ENCODE measurements around the gene KCNN4. TPM values are rescaled to one million over a fixed set of nuclear protein-coding genes. Genes with fewer than 3 reads are reported as not detected.

KCNN4 gene
- total and polyA plus RNA-seq, 2 donors (not counting 1 experiment from before 2014, with no cell fraction given): 107 to 267 TPM

DNA sequence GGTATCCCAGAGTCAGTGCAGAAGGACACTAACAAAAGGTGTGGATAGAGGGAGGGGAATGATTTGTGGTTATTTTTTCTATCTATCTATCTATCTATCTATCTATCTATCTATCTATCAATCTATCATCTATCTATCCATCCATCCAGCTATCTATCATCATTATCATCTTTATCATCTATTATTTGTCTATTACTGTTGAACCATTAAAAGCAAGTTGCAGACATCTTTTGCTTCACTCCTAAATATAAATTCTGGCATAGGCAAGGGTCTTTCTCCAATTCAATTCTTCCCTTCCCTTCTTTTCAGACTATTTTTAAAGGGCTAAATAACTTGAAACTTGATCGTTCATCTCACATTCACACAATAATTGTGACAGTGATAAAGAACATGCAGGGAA, 31.5 kb upstream of the KCNN4 start:
- Histone ChIP-seq H3K27me3 (replicated peaks in 1 of 4; ENCODE audit: control extremely low read depth in 1 of 4, control insufficient read depth in 3 of 4, insufficient read depth in 4 of 4, low read length in 3 of 4) (peaks cover 0 to 6% (median 0%) of the 10 kb centered on the region in 4 experiments), H3K36me3 (replicated peaks in 1 of 2; ENCODE audit: control extremely low read depth in 1 of 2, control insufficient read depth in 1 of 2, extremely low read depth in 1 of 2, insufficient read depth in 2 of 2, low read length in 1 of 2) (no peaks in the 10 kb centered on the region), H3K27ac (ENCODE audit: low read length in 2 of 2) (no peak overlapping the region), H3K4me3 (ENCODE audit: control extremely low read depth in 1 of 5, extremely low read depth in 1 of 5, insufficient read depth in 1 of 5, low read depth in 2 of 5, low read length in 4 of 5) (no peak overlapping the region), H3K79me2 (ENCODE audit: control insufficient read depth, insufficient read depth, low read length) (no peaks in the 10 kb centered on the region), H3K4me2 (replicated peaks; ENCODE audit: low read depth, low read length, poor library complexity, severe bottlenecking) (no peak overlapping the region), H3K4me1 (ENCODE audit: control insufficient read depth in 2 of 2, insufficient read depth in 2 of 2, low read length in 2 of 2) (no peaks in the 10 kb centered on the region), H3K9ac (ENCODE audit: low read length) (no peak overlapping the region), H3K9me3 (ENCODE audit: control extremely low read depth in 1 of 3, control insufficient read depth in 2 of 3, insufficient read depth in 1 of 3, low read length in 2 of 3) (peaks cover 0 to 1% (median 0%) of the 10 kb centered on the region in 3 donors), H4K20me1 (ENCODE audit: control insufficient read depth, insufficient read depth, low read length, poor library complexity, severe bottlenecking) (no peaks in the 10 kb centered on the region), H2AFZ (ENCODE audit: insufficient read depth, low read depth, low read length, poor library complexity, severe bottlenecking) (no peak overlapping the region)
- Mint-ChIP-seq H3K27ac (no peak overlapping the region), H3K27me3 (peaks cover 41% of the 10 kb centered on the region), H3K4me3 (no peak overlapping the region), H3K4me1 (no peaks in the 10 kb centered on the region), H3K9me3 (ENCODE audit: insufficient read depth) (no peaks in the 10 kb centered on the region)
- 100% methylated on average over 1 of the region's 1 CpG for WGBS (ENCODE audit: insufficient coverage)
- intact Hi-C loops (cut with micrococcal nuclease): loop anchor here (5.0 kb wide), 1 partner anchor 365 kb away; no protein-coding TSS in a partner anchor
- ATAC-seq (ENCODE audit: low read depth) (no peak), DNase-seq (no peak)
- TF ChIP-seq, protein P1, sequence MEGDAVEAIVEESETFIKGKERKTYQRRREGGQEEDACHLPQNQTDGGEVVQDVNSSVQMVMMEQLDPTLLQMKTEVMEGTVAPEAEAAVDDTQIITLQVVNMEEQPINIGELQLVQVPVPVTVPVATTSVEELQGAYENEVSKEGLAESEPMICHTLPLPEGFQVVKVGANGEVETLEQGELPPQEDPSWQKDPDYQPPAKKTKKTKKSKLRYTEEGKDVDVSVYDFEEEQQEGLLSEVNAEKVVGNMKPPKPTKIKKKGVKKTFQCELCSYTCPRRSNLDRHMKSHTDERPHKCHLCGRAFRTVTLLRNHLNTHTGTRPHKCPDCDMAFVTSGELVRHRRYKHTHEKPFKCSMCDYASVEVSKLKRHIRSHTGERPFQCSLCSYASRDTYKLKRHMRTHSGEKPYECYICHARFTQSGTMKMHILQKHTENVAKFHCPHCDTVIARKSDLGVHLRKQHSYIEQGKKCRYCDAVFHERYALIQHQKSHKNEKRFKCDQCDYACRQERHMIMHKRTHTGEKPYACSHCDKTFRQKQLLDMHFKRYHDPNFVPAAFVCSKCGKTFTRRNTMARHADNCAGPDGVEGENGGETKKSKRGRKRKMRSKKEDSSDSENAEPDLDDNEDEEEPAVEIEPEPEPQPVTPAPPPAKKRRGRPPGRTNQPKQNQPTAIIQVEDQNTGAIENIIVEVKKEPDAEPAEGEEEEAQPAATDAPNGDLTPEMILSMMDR (IDR thresholded peaks at IDR 0.05): no peak
- no peak for TF ChIP-seq EZH2 (IDR thresholded peaks at IDR 0.05; ENCODE audit: borderline replicate concordance, insufficient read depth, low read depth, low read length, poor library complexity, severe bottlenecking)
- ChIA-PET CTCF (interaction anchor here (1.1 to 10.4 kb wide), 4 partner anchors 9 to 293 kb away, joined by 3 to 96 read pairs (median 3); no protein-coding TSS in a partner anchor), POLR2A (no interaction called here)

- no peaks in the 10 kb centered on the region for H3K9me3 Mint-ChIP-seq (ENCODE audit: insufficient read depth)
- TF ChIP-seq, protein P1 (IDR thresholded peaks at IDR 0.05): no peak
- no peak for TF ChIP-seq EZH2 (IDR thresholded peaks at IDR 0.05; ENCODE audit: borderline replicate concordance, insufficient read depth, low read depth, low read length, poor library complexity, severe bottlenecking)
- H3K9ac ChIP-seq (ENCODE audit: low read length): no peak overlapping the region
- no peak overlapping the region for H3K4me3 ChIP-seq (ENCODE audit: control extremely low read depth in 1 of 5, extremely low read depth in 1 of 5, insufficient read depth in 1 of 5, low read depth in 2 of 5, low read length in 4 of 5)
- H3K27me3 ChIP-seq (replicated peaks in 1 of 4; ENCODE audit: control extremely low read depth in 1 of 4, control insufficient read depth in 3 of 4, insufficient read depth in 4 of 4, low read length in 3 of 4): peaks cover 0 to 6% (median 0%) of the 10 kb centered on the region in 4 experiments
- H3K4me1 Mint-ChIP-seq: no peaks in the 10 kb centered on the region
- no peaks in the 10 kb centered on the region for H3K36me3 ChIP-seq (replicated peaks in 1 of 2; ENCODE audit: control extremely low read depth in 1 of 2, control insufficient read depth in 1 of 2, extremely low read depth in 1 of 2, insufficient read depth in 2 of 2, low read length in 1 of 2)
- 40% methylated on average over 1 of the region's 1 CpG for WGBS (ENCODE audit: insufficient coverage)
- no peak for DNase-seq
- intact Hi-C loops (cut with micrococcal nuclease): loop anchor here (5.0 kb wide), 1 partner anchor 365 kb away; no protein-coding TSS in a partner anchor
- no peak overlapping the region for H3K4me2 ChIP-seq (replicated peaks; ENCODE audit: low read depth, low read length, poor library complexity, severe bottlenecking)
- no peaks in the 10 kb centered on the region for H3K4me1 ChIP-seq (ENCODE audit: control insufficient read depth in 2 of 2, insufficient read depth in 2 of 2, low read length in 2 of 2)
- ChIA-PET POLR2A (no interaction called here), CTCF (interaction anchor here (1.0 to 10.4 kb wide), 4 partner anchors 10 to 86 kb away, joined by 3 to 96 read pairs (median 3); no protein-coding TSS in a partner anchor)
- H3K4me3 Mint-ChIP-seq: no peak overlapping the region
- peaks cover 0 to 1% (median 0%) of the 10 kb centered on the region in 3 donors for H3K9me3 ChIP-seq (ENCODE audit: control extremely low read depth in 1 of 3, control insufficient read depth in 2 of 3, insufficient read depth in 1 of 3, low read length in 2 of 3)
- no peak for ATAC-seq (ENCODE audit: low read depth)
- no peak overlapping the region for H3K27ac Mint-ChIP-seq
- no peaks in the 10 kb centered on the region for H3K79me2 ChIP-seq (ENCODE audit: control insufficient read depth, insufficient read depth, low read length)
- H3K27ac ChIP-seq (ENCODE audit: low read length in 2 of 2): no peak overlapping the region
- H4K20me1 ChIP-seq (ENCODE audit: control insufficient read depth, insufficient read depth, low read length, poor library complexity, severe bottlenecking): no peaks in the 10 kb centered on the region
- peaks cover 41% of the 10 kb centered on the region for H3K27me3 Mint-ChIP-seq
- H2AFZ ChIP-seq (ENCODE audit: insufficient read depth, low read depth, low read length, poor library complexity, severe bottlenecking): no peak overlapping the region
Observed at GRCh38 chr19:43811837-43812236, 31.1 kb upstream of the KCNN4 start.

Measured in B cell (primary cell).